HEK293 (cell line): ENCODE measurements around the gene SLC27A3.

Source experiments
- ZFP37 ChIP-seq: fragments of 450-650 bp; formaldehyde crosslinking; IDR thresholded peaks from 2 replicates; pipeline ENCODE4 v1.5.1; 2016; ENCODE audit warnings: missing biosample characterization, missing genetic modification characterization
- ZNF121 ChIP-seq: fragments of 450-650 bp; formaldehyde crosslinking; IDR thresholded peaks from 2 replicates; pipeline ENCODE4 v1.5.1; 2016; ENCODE audit warnings: missing biosample characterization, missing genetic modification characterization
- ZNF19 ChIP-seq: fragments of 450-650 bp; formaldehyde crosslinking; IDR thresholded peaks from 2 replicates; pipeline ENCODE4; 2016; ENCODE audit warnings: missing biosample characterization, missing genetic modification characterization, low read depth
- ZNF266 ChIP-seq: fragments of 450-650 bp; formaldehyde crosslinking; IDR thresholded peaks from 2 replicates; pipeline ENCODE4 v1.5.1; 2016; ENCODE audit warnings: missing biosample characterization, missing genetic modification characterization, low read depth
- ZNF544 ChIP-seq: fragments of 450-650 bp; formaldehyde crosslinking; IDR thresholded peaks from 2 replicates; pipeline ENCODE4 v1.5.0; 2017; ENCODE audit warnings: missing biosample characterization, missing genetic modification characterization
- ZNF600 ChIP-seq: fragments of 450-650 bp; formaldehyde crosslinking; IDR thresholded peaks from 2 replicates; pipeline ENCODE4 v1.5.1; 2016; ENCODE audit warnings: missing biosample characterization, missing genetic modification characterization
- TF ChIP-seq, protein P1 (sequence below): fragments of 450-650 bp; formaldehyde crosslinking; IDR thresholded peaks from 2 replicates; pipeline ENCODE4 v1.5.1; 2016; ENCODE audit warnings: missing biosample characterization, missing genetic modification characterization
- TF ChIP-seq, protein P2 (sequence below): fragments of 450-650 bp; formaldehyde crosslinking; IDR thresholded peaks from 2 replicates; pipeline ENCODE4 v1.5.1; 2016; ENCODE audit warnings: missing biosample characterization, missing genetic modification characterization
- TF ChIP-seq, protein P3 (sequence below): fragments of 450-650 bp; formaldehyde crosslinking; conservative IDR thresholded peaks from 2 replicates; pipeline ENCODE4 v1.5.1; 2016; ENCODE audit warnings: low read depth, missing biosample characterization, missing genetic modification characterization
- TF ChIP-seq, protein P4 (sequence below): fragments of 450-650 bp; formaldehyde crosslinking; IDR thresholded peaks from 2 replicates; pipeline ENCODE4 v1.5.1; 2016; ENCODE audit warnings: missing biosample characterization, missing genetic modification characterization

DNA sequence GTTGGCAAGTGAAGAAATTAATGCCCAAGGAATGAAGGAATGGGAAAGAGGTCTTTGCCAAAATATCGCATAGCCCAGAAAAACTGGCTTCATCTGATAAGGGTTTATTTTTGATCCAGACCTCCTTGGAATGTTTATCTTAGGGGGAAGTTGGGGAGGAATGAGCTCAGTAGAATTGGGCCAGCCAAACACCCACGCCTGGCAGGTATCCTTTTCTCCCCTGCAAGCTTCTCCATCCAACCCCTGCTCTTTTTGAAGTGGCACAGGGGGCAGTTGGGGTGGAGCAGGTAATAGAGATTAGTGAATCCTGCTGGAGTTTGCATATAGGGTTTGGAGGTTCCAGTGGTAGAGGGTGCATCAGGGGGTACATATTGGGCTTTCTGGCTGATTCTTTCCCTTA, 26.3 kb upstream of the SLC27A3 start:
- TF ChIP-seq, protein P1, sequence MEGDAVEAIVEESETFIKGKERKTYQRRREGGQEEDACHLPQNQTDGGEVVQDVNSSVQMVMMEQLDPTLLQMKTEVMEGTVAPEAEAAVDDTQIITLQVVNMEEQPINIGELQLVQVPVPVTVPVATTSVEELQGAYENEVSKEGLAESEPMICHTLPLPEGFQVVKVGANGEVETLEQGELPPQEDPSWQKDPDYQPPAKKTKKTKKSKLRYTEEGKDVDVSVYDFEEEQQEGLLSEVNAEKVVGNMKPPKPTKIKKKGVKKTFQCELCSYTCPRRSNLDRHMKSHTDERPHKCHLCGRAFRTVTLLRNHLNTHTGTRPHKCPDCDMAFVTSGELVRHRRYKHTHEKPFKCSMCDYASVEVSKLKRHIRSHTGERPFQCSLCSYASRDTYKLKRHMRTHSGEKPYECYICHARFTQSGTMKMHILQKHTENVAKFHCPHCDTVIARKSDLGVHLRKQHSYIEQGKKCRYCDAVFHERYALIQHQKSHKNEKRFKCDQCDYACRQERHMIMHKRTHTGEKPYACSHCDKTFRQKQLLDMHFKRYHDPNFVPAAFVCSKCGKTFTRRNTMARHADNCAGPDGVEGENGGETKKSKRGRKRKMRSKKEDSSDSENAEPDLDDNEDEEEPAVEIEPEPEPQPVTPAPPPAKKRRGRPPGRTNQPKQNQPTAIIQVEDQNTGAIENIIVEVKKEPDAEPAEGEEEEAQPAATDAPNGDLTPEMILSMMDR (tag by site-specific recombination): no peak
- TF ChIP-seq ZNF121 (tag by site-specific recombination) (no peak), ZNF266 (tag by site-specific recombination) (no peak), ZNF19 (no peak), ZFP37 (tag by site-specific recombination) (no peak), ZNF544 (tag by site-specific recombination) (no peak), ZNF600 (no peak)
- TF ChIP-seq, protein P2, sequence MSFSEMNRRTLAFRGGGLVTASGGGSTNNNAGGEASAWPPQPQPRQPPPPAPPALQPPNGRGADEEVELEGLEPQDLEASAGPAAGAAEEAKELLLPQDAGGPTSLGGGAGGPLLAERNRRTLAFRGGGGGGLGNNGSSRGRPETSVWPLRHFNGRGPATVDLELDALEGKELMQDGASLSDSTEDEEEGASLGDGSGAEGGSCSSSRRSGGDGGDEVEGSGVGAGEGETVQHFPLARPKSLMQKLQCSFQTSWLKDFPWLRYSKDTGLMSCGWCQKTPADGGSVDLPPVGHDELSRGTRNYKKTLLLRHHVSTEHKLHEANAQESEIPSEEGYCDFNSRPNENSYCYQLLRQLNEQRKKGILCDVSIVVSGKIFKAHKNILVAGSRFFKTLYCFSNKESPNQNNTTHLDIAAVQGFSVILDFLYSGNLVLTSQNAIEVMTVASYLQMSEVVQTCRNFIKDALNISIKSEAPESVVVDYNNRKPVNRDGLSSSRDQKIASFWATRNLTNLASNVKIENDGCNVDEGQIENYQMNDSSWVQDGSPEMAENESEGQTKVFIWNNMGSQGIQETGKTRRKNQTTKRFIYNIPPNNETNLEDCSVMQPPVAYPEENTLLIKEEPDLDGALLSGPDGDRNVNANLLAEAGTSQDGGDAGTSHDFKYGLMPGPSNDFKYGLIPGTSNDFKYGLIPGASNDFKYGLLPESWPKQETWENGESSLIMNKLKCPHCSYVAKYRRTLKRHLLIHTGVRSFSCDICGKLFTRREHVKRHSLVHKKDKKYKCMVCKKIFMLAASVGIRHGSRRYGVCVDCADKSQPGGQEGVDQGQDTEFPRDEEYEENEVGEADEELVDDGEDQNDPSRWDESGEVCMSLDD (tag by site-specific recombination): no peak
- TF ChIP-seq, protein P3, sequence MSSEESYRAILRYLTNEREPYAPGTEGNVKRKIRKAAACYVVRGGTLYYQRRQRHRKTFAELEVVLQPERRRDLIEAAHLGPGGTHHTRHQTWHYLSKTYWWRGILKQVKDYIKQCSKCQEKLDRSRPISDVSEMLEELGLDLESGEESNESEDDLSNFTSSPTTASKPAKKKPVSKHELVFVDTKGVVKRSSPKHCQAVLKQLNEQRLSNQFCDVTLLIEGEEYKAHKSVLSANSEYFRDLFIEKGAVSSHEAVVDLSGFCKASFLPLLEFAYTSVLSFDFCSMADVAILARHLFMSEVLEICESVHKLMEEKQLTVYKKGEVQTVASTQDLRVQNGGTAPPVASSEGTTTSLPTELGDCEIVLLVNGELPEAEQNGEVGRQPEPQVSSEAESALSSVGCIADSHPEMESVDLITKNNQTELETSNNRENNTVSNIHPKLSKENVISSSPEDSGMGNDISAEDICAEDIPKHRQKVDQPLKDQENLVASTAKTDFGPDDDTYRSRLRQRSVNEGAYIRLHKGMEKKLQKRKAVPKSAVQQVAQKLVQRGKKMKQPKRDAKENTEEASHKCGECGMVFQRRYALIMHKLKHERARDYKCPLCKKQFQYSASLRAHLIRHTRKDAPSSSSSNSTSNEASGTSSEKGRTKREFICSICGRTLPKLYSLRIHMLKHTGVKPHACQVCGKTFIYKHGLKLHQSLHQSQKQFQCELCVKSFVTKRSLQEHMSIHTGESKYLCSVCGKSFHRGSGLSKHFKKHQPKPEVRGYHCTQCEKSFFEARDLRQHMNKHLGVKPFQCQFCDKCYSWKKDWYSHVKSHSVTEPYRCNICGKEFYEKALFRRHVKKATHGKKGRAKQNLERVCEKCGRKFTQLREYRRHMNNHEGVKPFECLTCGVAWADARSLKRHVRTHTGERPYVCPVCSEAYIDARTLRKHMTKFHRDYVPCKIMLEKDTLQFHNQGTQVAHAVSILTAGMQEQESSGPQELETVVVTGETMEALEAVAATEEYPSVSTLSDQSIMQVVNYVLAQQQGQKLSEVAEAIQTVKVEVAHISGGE (tag by site-specific recombination): no peak
- TF ChIP-seq, protein P4, sequence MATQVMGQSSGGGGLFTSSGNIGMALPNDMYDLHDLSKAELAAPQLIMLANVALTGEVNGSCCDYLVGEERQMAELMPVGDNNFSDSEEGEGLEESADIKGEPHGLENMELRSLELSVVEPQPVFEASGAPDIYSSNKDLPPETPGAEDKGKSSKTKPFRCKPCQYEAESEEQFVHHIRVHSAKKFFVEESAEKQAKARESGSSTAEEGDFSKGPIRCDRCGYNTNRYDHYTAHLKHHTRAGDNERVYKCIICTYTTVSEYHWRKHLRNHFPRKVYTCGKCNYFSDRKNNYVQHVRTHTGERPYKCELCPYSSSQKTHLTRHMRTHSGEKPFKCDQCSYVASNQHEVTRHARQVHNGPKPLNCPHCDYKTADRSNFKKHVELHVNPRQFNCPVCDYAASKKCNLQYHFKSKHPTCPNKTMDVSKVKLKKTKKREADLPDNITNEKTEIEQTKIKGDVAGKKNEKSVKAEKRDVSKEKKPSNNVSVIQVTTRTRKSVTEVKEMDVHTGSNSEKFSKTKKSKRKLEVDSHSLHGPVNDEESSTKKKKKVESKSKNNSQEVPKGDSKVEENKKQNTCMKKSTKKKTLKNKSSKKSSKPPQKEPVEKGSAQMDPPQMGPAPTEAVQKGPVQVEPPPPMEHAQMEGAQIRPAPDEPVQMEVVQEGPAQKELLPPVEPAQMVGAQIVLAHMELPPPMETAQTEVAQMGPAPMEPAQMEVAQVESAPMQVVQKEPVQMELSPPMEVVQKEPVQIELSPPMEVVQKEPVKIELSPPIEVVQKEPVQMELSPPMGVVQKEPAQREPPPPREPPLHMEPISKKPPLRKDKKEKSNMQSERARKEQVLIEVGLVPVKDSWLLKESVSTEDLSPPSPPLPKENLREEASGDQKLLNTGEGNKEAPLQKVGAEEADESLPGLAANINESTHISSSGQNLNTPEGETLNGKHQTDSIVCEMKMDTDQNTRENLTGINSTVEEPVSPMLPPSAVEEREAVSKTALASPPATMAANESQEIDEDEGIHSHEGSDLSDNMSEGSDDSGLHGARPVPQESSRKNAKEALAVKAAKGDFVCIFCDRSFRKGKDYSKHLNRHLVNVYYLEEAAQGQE: no peak
